ENCODE data around the gene DST.

DST gene

GRCh38 chr6:56540232-56541029 is 102.3 kb downstream of the DST start:
- H3K4me1 ChIP-seq (ENCODE audit: control insufficient read depth in 1 of 2, insufficient read depth in 2 of 2, low read length in 2 of 2): peaks cover 30 to 38% of the 10 kb centered on the region in 2 donors
- peak overlapping the region; percentile 64 for H3K27ac ChIP-seq (ENCODE audit: low read depth, low read length)
- H3K27me3 ChIP-seq (ENCODE audit: control insufficient read depth in 1 of 2, insufficient read depth in 2 of 2, low read length in 2 of 2): no peaks in the 10 kb centered on the region
- peak overlapping the region; percentile 74 to 80 for H3K4me3 ChIP-seq (ENCODE audit: low read depth in 1 of 2, low read length in 2 of 2)
- peaks cover 4 to 8% of the 10 kb centered on the region in 2 donors for H3K36me3 ChIP-seq (ENCODE audit: control insufficient read depth in 1 of 2, insufficient read depth in 2 of 2, low read length in 2 of 2)
- no peaks in the 10 kb centered on the region for H3K9me3 ChIP-seq (ENCODE audit: control insufficient read depth in 1 of 2, low read length in 2 of 2)
- H3K9ac ChIP-seq (ENCODE audit: low read depth in 1 of 2, low read length in 2 of 2): peak overlapping the region; percentile 78 to 84

DNA sequence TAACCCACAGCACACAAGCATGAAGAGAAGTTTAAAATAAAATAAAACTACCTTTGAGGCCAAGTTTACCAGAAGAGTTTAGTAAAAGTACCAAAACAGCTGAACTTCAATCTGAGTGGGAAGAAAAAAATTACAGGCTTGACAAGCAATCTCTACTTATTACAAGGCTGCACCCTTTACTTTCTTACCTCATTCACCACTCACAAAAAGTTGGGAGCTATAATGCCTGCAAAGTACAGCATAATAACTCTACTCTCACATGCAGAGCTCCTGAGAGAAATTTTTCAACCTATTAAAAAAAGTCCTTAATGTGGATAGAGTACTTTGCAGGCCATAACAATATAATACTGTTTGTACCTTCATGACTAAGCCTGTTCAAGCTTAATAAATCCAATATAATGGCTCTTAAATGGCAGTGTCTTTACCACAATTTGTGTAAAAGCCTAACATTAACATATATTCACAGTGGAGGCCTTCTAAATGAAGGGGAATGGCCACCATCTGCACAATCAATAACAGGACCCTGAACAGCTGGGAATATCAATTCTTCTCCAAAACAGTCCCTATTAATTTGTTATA is 103.1 kb downstream of the DST start:
- Histone ChIP-seq H3K9me3 (ENCODE audit: control insufficient read depth in 1 of 2, low read length in 2 of 2) (no peaks in the 10 kb centered on the region), H3K27me3 (ENCODE audit: control insufficient read depth in 1 of 2, insufficient read depth in 2 of 2, low read length in 2 of 2) (no peaks in the 10 kb centered on the region), H3K36me3 (ENCODE audit: control insufficient read depth in 1 of 2, insufficient read depth in 2 of 2, low read length in 2 of 2) (peaks cover 8 to 11% of the 10 kb centered on the region in 2 donors), H3K4me1 (ENCODE audit: control insufficient read depth in 1 of 2, insufficient read depth in 2 of 2, low read length in 2 of 2) (peaks cover 30 to 38% of the 10 kb centered on the region in 2 donors), H3K27ac (ENCODE audit: low read depth, low read length) (no peak overlapping the region), H3K4me3 (ENCODE audit: low read depth in 1 of 2, low read length in 2 of 2) (peak overlapping the region; percentile 74 to 80), H3K9ac (ENCODE audit: low read depth in 1 of 2, low read length in 2 of 2) (peak overlapping the region; percentile 30 to 78)

DNA sequence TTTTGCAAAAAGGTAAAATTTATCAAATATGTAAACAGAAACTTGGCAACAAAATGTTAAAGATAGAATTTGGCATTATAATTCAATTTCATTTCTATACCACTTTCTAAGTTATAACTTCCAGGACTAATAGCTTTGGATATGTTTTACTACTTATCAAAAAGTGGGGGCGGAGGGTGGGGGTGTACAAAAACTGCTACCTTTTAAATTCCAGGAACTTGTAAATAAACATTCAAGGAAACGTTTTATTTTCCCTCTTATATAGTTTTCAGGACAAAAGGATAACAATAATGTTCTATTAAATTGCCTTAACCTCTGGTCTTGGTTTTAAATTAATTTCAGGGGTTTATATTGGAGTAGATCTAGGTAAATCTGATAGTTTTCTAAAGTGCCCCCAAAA is 103.8 kb downstream of the DST start:
- H3K4me1 ChIP-seq (ENCODE audit: control insufficient read depth in 1 of 2, insufficient read depth in 2 of 2, low read length in 2 of 2): peaks cover 30 to 38% of the 10 kb centered on the region in 2 donors
- H3K36me3 ChIP-seq (ENCODE audit: control insufficient read depth in 1 of 2, insufficient read depth in 2 of 2, low read length in 2 of 2): peaks cover 8 to 16% of the 10 kb centered on the region in 2 donors
- no peak overlapping the region for H3K4me3 ChIP-seq (ENCODE audit: low read depth in 1 of 2, low read length in 2 of 2)
- no peak overlapping the region for H3K27ac ChIP-seq (ENCODE audit: low read depth, low read length)
- H3K27me3 ChIP-seq (ENCODE audit: control insufficient read depth in 1 of 2, insufficient read depth in 2 of 2, low read length in 2 of 2): no peaks in the 10 kb centered on the region
- no peaks in the 10 kb centered on the region for H3K9me3 ChIP-seq (ENCODE audit: control insufficient read depth in 1 of 2, low read length in 2 of 2)
- H3K9ac ChIP-seq (ENCODE audit: low read depth in 1 of 2, low read length in 2 of 2): no peak overlapping the region

DNA sequence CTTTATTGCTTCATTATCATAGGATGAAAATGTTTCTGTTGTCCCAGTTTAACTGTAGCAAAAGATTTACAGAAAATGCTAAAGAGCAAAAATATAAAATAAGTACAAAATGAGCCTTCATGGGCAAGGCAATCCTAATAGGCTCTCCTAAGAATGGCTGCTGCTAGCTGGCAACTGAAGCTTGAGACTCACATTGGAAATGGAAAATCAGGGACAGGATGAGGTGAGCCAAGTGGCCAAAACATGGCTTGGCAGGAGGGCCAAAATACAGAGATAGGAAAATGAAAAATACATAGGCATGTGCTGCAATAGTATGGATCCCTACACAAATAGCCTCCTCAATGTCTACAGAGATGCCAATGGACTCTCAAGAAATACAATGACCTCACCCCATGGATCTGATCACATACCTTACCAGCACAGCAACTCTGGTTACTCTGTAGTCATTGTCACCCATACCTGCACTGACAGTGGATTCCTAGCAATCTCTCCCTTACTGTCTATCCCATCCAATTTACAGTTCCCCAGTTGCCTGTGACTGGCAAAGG is 105.4 kb downstream of the DST start:
- no peak overlapping the region for H3K9ac ChIP-seq (ENCODE audit: low read depth in 1 of 2, low read length in 2 of 2)
- no peaks in the 10 kb centered on the region for H3K27me3 ChIP-seq (ENCODE audit: control insufficient read depth in 1 of 2, insufficient read depth in 2 of 2, low read length in 2 of 2)
- peaks cover 11 to 22% of the 10 kb centered on the region in 2 donors for H3K36me3 ChIP-seq (ENCODE audit: control insufficient read depth in 1 of 2, insufficient read depth in 2 of 2, low read length in 2 of 2)
- no peak overlapping the region for H3K4me3 ChIP-seq (ENCODE audit: low read depth in 1 of 2, low read length in 2 of 2)
- H3K27ac ChIP-seq (ENCODE audit: low read depth, low read length): no peak overlapping the region
- H3K9me3 ChIP-seq (ENCODE audit: control insufficient read depth in 1 of 2, low read length in 2 of 2): no peaks in the 10 kb centered on the region
- H3K4me1 ChIP-seq (ENCODE audit: control insufficient read depth in 1 of 2, insufficient read depth in 2 of 2, low read length in 2 of 2): peaks cover 30 to 43% of the 10 kb centered on the region in 2 donors

DNA sequence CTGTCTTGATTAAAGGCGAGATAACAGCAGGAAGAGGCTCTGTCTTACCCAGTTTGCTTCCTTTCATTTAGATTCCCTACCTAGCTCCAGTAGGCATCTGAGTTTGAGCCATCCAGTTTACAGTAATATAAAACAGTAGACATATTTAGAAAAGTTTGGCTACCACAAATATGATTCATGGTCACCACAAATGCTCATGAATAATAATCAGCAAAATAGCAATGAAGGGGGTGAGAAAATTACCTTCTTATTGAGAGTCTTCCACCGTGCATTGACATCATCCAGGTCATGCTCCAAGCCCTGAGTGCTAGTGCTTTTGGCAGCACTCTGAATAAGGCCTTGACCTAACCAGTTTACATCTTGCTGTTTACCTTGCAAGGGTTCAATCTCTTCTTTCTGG is 106.2 kb downstream of the DST start:
- Histone ChIP-seq H3K9me3 (ENCODE audit: control insufficient read depth in 1 of 2, low read length in 2 of 2) (no peaks in the 10 kb centered on the region), H3K27me3 (ENCODE audit: control insufficient read depth in 1 of 2, insufficient read depth in 2 of 2, low read length in 2 of 2) (no peaks in the 10 kb centered on the region), H3K4me1 (ENCODE audit: control insufficient read depth in 1 of 2, insufficient read depth in 2 of 2, low read length in 2 of 2) (peaks cover 25 to 38% of the 10 kb centered on the region in 2 donors), H3K9ac (ENCODE audit: low read depth in 1 of 2, low read length in 2 of 2) (no peak overlapping the region), H3K36me3 (ENCODE audit: control insufficient read depth in 1 of 2, insufficient read depth in 2 of 2, low read length in 2 of 2) (peaks cover 17 to 29% of the 10 kb centered on the region in 2 donors), H3K4me3 (ENCODE audit: low read depth in 1 of 2, low read length in 2 of 2) (no peak overlapping the region), H3K27ac (ENCODE audit: low read depth, low read length) (no peak overlapping the region)

DNA sequence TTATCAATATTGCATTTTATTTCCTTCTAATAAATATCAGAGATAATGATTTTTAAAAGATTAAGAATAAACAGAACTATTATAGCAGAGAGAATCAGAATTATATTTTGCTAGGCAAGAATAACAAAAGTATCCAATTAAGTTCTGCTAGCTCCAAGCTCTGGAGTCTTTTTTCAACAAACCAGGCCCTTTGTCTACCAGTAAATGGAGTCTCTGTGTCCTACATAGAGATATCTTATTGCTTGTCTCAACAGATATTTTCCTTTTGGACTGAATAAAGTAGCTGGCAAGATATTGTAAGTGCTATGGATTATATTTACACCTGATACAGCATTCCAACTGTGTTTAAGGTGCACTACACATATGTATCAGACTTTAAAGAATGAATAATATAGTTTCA is 107.1 kb downstream of the DST start:
- Histone ChIP-seq H3K27ac (ENCODE audit: low read depth, low read length) (no peak overlapping the region), H3K9ac (ENCODE audit: low read depth in 1 of 2, low read length in 2 of 2) (no peak overlapping the region), H3K4me1 (ENCODE audit: control insufficient read depth in 1 of 2, insufficient read depth in 2 of 2, low read length in 2 of 2) (peaks cover 16 to 29% of the 10 kb centered on the region in 2 donors), H3K36me3 (ENCODE audit: control insufficient read depth in 1 of 2, insufficient read depth in 2 of 2, low read length in 2 of 2) (peaks cover 17 to 29% of the 10 kb centered on the region in 2 donors), H3K27me3 (ENCODE audit: control insufficient read depth in 1 of 2, insufficient read depth in 2 of 2, low read length in 2 of 2) (no peaks in the 10 kb centered on the region), H3K9me3 (ENCODE audit: control insufficient read depth in 1 of 2, low read length in 2 of 2) (no peaks in the 10 kb centered on the region), H3K4me3 (ENCODE audit: low read depth in 1 of 2, low read length in 2 of 2) (no peak overlapping the region)

- Histone ChIP-seq H3K4me3 (ENCODE audit: low read depth in 1 of 2, low read length in 2 of 2) (no peak overlapping the region), H3K9me3 (ENCODE audit: control insufficient read depth in 1 of 2, low read length in 2 of 2) (no peaks in the 10 kb centered on the region), H3K4me1 (ENCODE audit: control insufficient read depth in 1 of 2, insufficient read depth in 2 of 2, low read length in 2 of 2) (peaks cover 9 to 21% of the 10 kb centered on the region in 2 donors), H3K9ac (ENCODE audit: low read depth in 1 of 2, low read length in 2 of 2) (no peak overlapping the region), H3K27ac (ENCODE audit: low read depth, low read length) (no peak overlapping the region), H3K27me3 (ENCODE audit: control insufficient read depth in 1 of 2, insufficient read depth in 2 of 2, low read length in 2 of 2) (no peaks in the 10 kb centered on the region), H3K36me3 (ENCODE audit: control insufficient read depth in 1 of 2, insufficient read depth in 2 of 2, low read length in 2 of 2) (peaks cover 17 to 31% of the 10 kb centered on the region in 2 donors)
Measured at GRCh38 chr6:56534680-56535419, 107.8 kb downstream of the DST start.

- no peaks in the 10 kb centered on the region for H3K27me3 ChIP-seq (ENCODE audit: control insufficient read depth in 1 of 2, insufficient read depth in 2 of 2, low read length in 2 of 2)
- H3K9me3 ChIP-seq (ENCODE audit: control insufficient read depth in 1 of 2, low read length in 2 of 2): no peaks in the 10 kb centered on the region
- no peak overlapping the region for H3K9ac ChIP-seq (ENCODE audit: low read depth in 1 of 2, low read length in 2 of 2)
- H3K4me3 ChIP-seq (ENCODE audit: low read depth in 1 of 2, low read length in 2 of 2): no peak overlapping the region
- peaks cover 24 to 43% of the 10 kb centered on the region in 2 donors for H3K36me3 ChIP-seq (ENCODE audit: control insufficient read depth in 1 of 2, insufficient read depth in 2 of 2, low read length in 2 of 2)
- H3K27ac ChIP-seq (ENCODE audit: low read depth, low read length): no peak overlapping the region
- H3K4me1 ChIP-seq (ENCODE audit: control insufficient read depth in 1 of 2, insufficient read depth in 2 of 2, low read length in 2 of 2): peaks cover 6 to 13% of the 10 kb centered on the region in 2 donors
Measured at GRCh38 chr6:56532766-56533551, 109.7 kb downstream of the DST start.

DNA sequence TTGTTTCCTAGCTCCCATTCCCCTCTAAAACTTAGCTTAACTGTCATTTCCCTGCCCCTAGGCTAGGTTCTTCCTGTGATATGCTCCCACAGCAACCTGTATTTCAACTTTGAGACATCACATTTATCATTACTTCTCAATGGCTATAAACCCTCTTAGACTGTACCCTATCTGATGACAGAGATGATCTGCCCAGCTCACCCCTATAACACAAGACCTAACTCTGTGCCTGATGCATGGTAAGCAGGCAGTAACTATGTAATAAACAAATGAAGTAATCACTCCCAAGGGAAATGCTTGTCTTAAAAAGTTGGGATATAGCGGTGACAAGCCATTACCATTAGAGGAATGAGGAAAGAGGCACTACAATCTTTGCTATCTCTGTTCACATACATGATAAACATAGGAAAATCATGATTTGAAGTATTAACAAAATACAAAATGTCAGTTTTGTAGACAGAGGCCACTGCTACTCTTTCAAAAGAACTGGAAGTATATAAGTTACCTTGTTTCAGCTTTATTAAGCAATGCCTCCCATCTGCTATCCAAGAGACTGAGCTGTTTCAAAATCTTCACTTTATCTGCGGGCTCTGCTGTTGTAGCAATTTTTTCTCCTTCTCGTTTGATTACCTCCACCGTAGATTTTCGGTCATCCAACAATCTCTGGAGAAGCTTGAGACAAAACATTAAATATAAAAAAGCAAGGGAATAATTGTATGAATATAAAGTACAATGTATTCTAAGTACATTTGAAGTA is 110.7 kb downstream of the DST start:
- no peak overlapping the region for H3K9ac ChIP-seq (ENCODE audit: low read depth in 1 of 2, low read length in 2 of 2)
- no peaks in the 10 kb centered on the region for H3K27me3 ChIP-seq (ENCODE audit: control insufficient read depth in 1 of 2, insufficient read depth in 2 of 2, low read length in 2 of 2)
- no peak overlapping the region for H3K4me3 ChIP-seq (ENCODE audit: low read depth in 1 of 2, low read length in 2 of 2)
- peaks cover 0 to 4% of the 10 kb centered on the region in 2 donors for H3K4me1 ChIP-seq (ENCODE audit: control insufficient read depth in 1 of 2, insufficient read depth in 2 of 2, low read length in 2 of 2)
- no peak overlapping the region for H3K27ac ChIP-seq (ENCODE audit: low read depth, low read length)
- H3K36me3 ChIP-seq (ENCODE audit: control insufficient read depth in 1 of 2, insufficient read depth in 2 of 2, low read length in 2 of 2): peaks cover 29 to 48% of the 10 kb centered on the region in 2 donors
- H3K9me3 ChIP-seq (ENCODE audit: control insufficient read depth in 1 of 2, low read length in 2 of 2): no peaks in the 10 kb centered on the region

Data from duodenal mucosa (tissue), 2 donors.